ENCODE data around the gene ACP5.
"Not testable (repeated sequence)": the region's sequence is repeated elsewhere in the genome, so short reads cannot be mapped to it uniquely, and the experiment has no call there.

Gene ACP5

DNA sequence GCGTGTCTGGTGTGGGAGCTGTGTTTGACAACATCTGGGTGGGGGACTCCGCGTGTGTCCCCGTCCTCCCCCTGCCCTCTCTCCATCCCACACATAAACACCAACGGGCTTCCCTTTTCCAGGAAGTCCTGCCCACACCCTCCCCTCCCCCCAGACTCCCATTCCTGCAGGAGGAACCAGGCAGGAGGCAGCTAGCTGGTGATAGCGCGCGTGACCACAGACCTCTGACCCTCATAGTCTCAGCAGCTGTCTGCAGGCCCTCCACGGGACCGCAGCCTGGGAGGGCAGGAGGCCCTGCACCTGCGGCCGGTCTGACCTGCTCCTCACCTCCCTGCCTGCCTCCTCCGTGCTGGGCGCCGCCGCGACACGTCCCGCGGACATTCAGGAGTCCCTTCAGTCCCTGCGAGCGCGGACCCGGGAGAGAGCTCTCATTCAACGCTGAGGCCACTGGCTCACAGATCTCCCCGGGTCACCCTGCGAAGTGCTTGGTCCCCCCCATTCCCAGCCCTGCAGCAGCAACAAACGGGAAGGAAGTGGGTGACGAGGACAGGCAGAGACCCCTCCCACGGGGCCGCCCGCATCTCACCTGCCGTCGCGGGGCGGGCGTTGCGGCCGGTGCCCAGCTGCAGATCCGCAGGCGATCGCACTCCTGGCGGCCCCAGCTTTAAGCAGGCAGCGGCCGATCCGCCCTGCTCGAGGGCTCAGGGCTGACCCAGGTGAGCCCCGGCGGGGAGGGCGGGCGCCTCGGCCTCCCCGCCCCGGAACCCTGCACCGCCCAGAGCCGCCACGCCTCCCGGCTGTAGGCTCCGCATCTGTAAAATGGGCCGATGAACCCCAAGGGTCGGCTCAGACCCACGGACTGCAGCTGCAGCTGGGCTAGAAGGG lies 1.1 kb upstream of the ACP5 start:
- peak; percentile 58 for DNase-seq

DNA sequence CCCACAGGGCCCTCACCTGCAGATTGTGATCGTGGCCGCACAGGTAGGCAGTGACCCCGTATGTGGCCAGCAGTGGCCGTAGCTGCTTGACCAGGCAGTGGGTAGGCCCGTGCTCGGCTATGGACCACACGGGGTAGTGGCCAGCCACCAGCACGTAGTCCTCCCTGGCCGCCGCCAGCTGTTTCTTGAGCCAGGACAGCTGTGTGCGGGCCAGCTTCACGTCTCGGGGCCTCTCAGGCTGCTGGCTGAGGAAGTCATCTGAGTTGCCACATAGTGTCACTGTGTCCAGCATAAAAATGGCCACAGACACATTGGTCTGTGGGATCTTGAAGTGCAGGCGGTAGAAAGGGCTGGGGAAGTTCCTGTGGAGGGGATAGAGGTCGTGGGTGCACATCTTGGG lies 1.2 kb downstream of the ACP5 start:
- no peak for DNase-seq

DNA sequence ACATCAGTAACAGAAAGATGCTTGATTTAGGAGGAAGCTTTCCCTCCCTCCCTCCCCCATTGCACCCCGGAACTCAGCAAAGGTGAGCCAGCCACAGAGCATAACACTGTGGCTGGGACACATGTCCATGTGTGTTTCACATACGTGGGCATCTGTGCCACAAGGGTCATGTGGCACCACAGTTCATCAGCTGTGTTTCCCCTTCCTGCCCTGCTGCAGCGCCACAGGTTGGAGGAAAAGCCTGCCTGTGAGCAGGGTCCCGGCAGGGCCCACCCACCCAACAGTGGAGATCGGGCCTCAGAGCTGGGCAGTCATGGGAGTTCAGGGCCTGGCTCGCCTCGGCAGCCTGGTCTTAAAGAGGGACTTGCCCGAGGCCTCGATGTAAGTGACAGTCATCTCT lies 2.8 kb downstream of the ACP5 start:
- DNase-seq = no peak

DNA sequence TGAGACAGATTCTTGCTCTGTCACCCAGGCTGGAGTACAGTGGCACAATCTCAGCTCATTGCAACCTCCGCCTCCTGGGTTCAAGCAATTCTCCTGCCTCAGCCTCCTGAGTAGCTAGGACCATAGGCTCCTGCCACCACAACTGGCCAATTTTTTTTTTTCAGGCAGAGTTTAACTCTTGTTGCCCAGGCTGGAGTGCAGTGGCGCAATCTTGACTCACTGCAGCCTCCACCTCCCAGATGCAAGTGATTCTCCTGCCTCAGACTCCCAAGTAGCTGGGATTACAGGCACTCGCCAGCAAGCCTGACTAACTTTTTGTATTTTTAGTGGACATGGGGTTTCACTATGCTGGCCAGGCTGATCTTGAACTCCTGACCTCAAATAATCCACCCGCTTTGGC lies 3.7 kb downstream of the ACP5 start:
- not testable (repeated sequence) for DNase-seq

DNA sequence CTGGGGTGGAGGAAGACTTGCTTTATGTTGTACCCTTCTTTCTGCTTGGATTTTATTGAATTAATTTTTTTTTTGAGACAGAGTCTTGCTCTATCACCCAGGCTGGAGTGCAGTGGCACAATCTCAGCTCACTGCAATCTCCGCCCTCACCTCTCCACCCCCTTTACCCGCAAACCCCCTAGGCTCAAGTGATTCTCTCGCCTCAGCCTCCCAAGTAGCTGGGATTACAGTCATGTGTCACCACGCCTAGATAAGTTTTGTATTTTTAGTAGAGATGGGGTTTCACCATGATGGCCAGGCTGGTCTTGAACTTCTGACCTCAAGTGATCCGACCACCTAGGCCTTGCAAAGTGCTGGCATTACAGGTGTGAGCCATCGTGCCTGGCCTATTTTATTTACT lies 4.1 kb downstream of the ACP5 start:
- not testable (repeated sequence) for DNase-seq

DNA sequence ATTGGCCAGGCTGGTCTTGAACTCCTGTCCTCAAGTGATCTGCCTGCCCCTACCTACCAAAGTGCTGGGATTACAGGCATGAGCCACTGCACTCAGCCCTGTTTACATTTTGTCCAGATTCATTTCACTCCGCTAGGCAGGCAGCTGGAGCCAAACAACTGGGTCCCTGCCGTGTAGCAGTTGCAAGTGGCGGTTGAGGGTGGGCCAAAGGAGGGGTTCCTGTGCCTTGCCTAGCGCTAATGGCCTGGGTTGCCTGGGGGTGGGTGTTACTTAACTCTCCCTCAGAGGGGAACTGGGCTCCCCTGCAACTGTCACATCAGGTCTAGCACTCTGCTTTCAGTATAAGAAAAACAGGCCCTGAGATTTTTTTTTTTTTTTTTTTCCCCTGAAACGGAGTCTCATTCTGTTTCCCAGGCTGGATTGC lies 7.4 kb downstream of the ACP5 start:
- DNase-seq = no peak

DNA sequence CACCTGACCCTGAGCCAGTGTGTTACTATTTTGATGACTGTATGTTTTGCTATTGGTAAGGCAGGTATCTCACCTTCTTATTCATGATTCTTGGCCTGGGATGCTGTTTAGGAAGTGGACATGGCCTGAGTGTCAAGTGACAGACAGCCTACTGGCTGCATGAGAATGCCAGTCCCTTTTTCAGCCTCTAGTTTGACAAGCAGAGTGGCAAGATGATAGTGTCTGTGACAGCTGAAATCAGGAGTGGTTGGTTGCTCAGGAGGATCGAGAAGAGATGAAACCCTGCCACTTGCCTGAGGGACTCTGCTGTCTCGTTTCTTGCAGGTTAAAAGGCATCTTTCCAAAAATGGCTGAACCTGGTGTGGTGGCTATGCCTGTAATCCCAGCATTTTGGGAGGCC lies 11.3 kb downstream of the ACP5 start:
- DNase-seq = no peak

DNA sequence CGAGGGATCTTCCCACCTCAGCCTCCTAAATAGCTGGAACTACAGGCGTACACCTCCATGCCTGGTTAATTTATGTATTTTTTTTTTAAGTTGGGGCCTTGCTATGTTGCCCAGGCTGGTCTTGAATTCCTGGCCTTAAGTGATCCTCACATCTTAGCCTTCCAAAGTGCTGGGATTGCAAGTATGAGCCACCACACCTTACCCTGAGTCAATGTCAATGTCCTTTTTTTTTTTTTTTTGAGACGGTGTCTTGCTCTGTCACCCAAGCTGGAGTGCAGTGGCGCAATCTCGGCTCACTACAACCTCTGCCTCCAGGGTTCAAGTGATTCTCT lies 11.8 kb downstream of the ACP5 start:
- DNase-seq = not testable (repeated sequence)

DNA sequence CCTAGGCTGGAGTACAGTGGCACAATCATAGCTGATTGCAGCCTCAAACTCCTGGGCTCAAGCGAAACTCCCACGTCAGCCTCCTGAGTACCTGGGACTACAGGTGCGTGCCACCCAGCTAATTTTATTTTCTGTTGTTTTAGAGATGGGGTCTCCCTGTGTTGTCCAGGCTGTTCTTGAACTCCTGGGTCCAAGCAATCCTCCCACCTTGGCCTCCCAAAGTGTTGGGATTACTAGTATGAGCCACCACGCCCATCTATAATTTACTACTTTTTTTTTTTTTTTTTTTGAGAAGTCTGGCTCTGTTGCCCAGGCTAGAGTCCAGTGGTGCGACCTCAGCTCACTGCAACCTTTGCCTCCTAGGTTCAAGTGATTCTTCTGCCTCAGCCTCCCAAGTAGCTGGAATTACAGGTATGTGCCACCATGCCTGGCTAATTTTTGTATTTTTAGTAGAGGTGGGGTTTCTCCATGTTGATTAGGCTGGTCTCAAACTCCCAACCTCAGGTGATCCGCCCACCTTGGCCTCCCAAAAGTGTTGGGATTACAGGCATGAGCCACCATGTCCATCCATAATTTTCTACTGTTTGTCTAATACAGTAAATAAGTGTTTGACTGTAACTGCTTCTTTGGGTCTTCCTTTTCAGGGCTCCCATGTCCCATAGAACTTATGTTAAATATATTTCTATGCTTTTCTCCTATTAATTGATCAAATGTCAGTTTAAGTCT lies 13.2 kb downstream of the ACP5 start:
- not testable (repeated sequence) for DNase-seq

DNA sequence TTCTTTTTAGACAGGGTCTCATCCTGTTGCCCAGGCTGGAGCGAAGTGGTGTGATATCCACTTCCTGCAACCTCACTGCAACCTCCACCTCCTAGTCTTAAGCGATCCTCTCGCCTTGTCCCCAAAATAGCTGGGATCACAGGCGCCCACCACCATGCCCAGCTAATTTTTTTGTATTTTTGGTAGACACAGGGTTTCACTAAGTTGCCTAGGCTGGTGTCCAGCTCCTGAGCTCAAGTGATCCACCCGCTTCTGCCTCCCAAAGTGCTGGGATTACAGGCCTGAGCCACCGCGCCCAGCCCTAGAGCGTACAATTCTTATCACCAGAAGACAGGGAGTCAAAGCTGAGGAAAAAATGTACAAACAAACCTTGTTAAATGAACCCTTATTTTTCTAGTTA lies 13.9 kb downstream of the ACP5 start:
- no peak for DNase-seq

DNA sequence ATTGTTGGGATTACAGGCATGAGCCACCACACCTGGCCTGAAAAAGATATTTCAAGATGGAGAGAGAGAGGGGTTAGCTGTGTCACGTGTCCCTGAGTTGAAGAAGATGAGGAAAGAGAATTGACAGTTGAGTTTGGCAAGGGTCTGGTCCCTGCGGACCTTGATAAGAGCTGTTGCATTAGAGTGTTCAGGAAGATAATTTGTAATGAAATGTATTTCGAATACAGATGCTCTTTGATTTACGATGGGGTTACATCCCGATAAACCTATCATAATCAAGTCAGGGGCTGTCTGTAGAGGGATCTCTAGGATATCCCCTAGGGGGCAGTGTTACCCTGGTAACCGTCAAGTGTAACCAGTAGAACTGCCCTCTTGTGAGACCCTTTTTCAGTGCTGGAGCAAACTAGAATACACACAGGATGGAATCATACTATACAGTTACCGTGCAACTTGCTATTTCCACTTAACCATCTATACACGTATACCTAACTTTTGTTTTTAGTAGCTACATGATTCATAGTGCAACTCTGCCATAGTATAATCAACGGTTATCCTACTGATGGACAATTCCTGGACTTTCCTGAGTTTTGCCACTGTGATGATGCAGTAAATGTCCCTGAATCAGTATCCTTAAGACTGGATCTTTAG lies 16.9 kb downstream of the ACP5 start:
- DNase-seq = peak; percentile 74

DNA sequence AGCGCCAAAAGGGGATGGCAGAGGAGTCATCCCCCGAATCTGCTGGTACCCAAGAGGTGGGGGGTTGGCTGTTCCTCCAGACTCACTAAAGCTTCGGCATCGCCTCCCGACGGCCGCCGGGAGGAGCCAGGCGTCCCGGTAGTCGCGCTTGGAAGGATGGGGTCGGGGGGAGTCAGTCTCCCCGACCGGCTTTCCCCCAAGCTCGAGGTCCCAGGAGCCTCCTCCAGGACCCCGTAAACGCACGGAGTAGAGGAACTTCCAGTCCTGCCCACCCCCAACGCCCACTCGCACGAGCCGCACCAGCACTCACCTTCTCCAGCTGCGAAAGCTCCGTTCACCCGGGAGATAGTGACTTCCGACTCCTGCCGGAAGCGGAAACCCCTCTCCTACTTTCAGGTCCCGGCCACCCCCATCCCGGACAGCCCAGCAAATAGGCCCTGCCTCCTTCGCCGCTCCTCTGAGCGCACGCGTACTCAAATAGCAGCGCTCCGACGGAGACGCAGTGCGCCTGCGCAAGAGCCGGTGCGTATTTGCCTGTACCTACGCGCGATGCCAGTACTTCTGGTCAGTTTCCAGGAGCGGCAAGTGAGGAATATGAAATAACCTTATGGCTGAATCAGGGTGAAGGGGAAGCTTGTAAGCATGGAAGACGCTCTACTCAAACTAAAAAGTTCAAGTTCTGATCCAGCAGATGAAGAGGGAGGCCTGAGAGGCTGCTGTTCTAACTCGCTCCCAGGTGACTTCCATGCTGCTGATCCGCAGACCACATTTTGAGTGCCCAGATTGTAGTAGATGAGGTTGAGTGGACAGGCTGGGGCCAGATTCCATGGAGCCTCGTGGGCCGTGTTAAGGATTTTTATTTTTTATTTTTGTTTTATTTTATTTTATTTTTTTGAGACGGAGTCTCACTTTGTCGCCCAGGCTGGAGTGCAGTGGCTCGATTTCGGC lies 18.3 kb downstream of the ACP5 start, which contains the start of gene ELOF1:
Gene ELOF1, minus strand, starts transcription at position 350 of the 948 bp plus-strand sequence. CDS start 4,883 bp downstream, outside the sequence.
- DNase-seq = peak; percentile 97

DNA sequence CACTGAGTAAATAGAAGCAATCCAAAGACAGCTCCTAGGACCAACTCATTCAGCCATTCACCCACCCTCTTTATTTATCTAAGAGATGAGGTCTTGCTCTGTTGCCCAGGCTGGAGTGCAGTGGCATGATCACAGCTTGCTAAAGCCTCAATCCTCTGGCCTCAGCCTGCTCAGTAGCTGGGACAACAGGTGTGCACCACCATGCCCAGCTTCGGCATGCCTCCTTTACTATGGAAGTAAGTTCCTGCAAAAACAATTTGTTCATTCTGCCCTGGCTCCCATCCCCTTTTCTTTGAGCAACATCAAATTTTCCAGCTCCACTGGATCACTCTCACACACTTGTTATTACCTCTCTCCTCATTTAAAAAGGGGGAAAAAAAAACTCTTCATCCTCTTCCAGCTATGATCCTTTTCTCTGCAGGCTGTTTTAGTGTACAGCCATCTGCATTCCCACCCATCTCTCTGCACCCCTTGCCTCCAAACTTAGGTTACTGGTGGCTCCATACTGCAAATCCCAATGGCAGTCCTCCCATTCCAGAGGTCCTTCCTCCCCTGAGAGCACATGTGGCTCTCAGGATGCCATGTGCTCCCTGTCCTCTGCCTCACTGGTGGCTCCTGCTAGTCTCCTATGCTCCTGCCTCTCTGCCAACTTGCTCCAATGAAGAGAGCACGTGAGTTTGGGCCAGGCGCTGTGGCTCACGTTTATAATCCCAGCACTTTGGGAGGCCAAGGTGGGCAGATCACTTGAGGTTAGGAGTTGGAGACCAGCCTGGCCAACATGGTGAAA lies 20.6 kb downstream of the ACP5 start:
- DNase-seq = no peak

DNA sequence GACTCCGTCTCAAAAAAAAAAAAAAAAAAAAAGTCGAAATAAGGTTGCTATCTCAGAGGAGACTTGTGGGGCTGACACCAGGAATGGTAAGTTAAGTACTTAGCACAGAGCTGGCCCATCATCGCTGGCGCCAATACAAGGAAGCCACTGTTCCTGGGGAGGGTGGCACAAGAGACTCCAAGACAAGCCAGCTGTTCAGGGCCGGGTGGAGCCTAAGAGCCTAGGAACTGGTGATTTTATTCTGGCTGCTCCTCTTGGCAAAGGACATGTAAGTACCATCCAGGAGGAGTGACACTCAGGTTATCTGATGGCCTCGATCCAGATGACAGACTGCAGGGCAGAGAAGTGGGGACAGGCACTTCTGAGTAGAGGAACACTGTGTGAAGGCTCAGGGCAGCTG lies 22.2 kb downstream of the ACP5 start:
- DNase-seq = no peak

DNA sequence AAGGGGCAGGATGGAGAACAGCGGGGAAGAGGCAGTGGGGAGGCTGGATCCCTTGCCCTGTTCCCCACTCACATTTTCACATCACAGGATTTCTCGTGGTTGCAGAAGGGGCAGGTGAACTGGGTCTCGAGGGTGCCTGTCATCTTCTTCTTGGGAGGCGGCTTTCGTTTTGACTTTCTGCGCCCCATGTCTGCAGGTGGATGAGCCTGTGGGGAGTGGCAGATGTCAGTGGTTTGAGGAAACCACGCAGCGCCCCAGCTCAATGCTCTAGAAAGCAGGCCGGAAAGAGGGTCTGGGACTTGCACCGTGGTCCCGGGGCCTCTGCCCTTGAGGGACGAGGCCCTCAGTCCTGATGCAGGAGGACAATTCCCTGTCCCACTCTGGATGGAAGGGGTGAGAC lies 23.3 kb downstream of the ACP5 start:
- no peak for DNase-seq

DNA sequence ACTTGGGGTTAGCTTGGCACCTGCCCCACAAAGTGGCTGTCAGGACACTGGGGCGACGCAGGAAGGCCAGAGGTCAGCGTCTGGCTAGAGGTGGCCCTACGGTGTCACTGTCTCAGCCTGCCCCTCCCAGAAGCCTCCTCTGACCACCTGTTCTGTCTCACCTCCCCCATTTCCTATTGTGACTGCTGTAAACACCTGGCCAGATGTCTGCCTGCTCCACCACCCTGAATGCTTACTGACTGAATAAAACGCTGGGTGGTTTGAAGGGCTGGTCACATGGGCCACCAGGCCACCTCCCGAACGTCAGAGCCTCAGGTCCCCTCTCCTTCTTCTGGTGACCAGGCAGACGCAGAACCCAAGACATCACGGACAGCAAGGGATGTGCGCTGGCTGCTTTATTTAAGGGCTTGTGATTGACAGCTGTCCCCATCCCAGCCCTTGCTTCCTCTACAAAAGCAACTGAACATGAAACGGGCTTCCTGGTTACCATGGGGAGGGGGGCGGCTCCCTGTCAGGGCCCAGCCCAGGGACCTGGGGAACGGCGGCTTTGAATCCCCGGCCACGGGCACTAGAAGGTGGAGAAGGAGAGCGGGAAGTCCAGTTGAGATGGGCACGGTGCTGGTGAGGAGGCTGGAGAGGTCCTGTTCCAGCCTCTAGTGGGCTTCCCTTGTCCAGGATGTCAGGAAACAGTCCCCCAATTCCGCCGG lies 24.6 kb downstream of the ACP5 start:
- no peak for DNase-seq

DNA sequence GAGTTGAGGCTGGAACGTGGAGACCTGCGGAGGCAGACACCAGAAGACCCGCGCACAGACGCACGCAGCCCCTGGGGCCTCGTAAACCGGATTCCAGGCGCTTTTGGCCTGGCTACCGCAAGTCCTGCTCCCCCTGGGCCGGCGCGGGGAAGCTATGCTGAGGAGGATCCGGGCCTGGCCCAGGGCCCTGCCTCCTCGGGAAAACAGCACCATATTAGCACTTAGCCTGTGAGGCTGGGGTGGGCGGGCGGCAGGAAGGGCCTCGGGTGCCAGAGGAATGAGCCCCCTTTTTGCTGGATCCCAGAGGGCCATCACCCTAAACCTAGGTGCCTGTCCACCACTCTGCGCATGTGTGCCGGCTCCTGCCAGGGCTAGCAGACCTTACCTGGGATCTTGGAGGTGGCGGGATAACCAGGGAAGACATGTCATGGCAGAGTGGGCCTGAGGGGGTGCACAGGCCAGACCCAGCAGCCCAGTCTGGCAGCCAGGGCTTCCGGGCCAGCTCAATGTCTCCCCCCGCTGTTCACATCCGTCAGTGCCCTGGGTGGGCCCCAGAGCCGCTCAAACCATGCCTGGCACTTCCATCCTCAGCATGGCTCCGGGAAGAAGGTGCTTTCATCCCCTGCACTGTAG lies 25.7 kb downstream of the ACP5 start:
- DNase-seq = peak; percentile 48

DNA sequence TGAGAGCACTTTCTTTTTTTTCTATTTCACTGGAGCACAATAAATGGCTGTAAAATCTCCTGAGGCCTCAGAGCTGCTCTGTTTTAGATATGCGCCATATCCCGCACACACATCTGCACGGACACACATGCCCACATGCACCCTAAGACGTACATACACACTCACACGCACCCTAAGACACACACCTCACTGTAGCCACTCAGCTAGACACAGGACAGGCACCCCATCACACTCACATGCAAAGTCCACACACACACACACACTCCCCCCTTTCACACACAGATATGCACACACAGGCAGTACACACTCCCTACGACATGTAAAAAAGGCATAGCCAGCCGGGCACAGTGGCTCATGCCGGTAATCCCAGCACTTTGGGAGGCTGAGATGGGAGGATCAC lies 27.2 kb downstream of the ACP5 start:
- no peak for DNase-seq

DNA sequence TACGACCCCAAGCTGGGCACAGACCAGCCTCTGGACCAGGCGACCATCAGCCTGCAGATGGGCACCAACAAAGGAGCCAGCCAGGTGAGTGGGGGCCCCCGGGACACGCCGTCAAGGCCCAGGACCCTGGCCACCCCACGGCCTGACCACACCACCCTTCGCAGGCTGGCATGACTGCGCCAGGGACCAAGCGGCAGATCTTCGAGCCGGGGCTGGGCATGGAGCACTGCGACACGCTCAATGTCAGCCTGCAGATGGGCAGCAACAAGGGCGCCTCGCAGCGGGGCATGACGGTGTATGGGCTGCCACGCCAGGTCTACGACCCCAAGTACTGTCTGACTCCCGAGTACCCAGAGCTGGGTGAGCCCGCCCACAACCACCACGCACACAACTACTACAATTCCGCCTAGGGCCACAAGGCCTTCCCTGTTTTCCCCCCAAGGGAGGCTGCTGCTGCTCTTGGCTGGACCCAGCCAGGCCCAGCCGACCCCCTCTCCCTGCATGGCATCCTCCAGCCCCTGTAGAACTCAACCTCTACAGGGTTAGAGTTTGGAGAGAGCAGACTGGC lies 28.0 kb downstream of the ACP5 start:
- no peak for DNase-seq

Data from stimulated activated CD8-positive, alpha-beta memory T cell treated with anti-CD3 and anti-CD28 coated beads, Interleukin-4, amount 100 ng/mL, for 48 hours (primary cell).